Measurements from ENCODE around the gene IST1.

GRCh38 chr16:71927787-71928186 is 32.5 kb downstream of the IST1 start:
- TF ChIP-seq POLR2A (IDR thresholded peaks at IDR 0.05; ENCODE audit: extremely low read depth, insufficient read length) (no peak), MAX (IDR thresholded peaks at IDR 0.05; ENCODE audit: low read depth, low read length) (no peak)
- TF ChIP-seq, protein P1, sequence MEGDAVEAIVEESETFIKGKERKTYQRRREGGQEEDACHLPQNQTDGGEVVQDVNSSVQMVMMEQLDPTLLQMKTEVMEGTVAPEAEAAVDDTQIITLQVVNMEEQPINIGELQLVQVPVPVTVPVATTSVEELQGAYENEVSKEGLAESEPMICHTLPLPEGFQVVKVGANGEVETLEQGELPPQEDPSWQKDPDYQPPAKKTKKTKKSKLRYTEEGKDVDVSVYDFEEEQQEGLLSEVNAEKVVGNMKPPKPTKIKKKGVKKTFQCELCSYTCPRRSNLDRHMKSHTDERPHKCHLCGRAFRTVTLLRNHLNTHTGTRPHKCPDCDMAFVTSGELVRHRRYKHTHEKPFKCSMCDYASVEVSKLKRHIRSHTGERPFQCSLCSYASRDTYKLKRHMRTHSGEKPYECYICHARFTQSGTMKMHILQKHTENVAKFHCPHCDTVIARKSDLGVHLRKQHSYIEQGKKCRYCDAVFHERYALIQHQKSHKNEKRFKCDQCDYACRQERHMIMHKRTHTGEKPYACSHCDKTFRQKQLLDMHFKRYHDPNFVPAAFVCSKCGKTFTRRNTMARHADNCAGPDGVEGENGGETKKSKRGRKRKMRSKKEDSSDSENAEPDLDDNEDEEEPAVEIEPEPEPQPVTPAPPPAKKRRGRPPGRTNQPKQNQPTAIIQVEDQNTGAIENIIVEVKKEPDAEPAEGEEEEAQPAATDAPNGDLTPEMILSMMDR (IDR thresholded peaks at IDR 0.05; ENCODE audit: low read depth, low read length), result no peak
